Astrocyte of the spinal cord (primary cell): ENCODE measurements around the gene KATNAL1.
A peak's percentile ranks its signal among the peaks of the same experiment; 100 is the strongest.

Experiments used
- DNase-seq: peaks from one replicate; pipeline ENCODE4 v3.0.0; 2011; ENCODE audit warnings: low read depth, low spot score
- H3K4me3 ChIP-seq: 2 replicates; pipeline ENCODE4 v1.5.1; 2011; ENCODE audit warnings: low read depth, mild to moderate bottlenecking, low read length, moderate library complexity
- CTCF ChIP-seq: IDR thresholded peaks from 2 replicates; pipeline ENCODE4 v1.5.1; 2012; ENCODE audit warnings: low read depth, mild to moderate bottlenecking, low read length, inconsistent platforms
- in situ Hi-C: cut with HindIII; loops from 2 replicates; pipeline ENCODE4 v1.10.0; 2017; ENCODE audit warnings: low sequenced_read_pairs

The KATNAL1 gene

GRCh38 chr13:30339738-30340330 is 32.5 kb upstream of the KATNAL1 start:
- TF ChIP-seq CTCF, result no peak
- no peak for DNase-seq
- in situ Hi-C loops, result no loop called here
- no peak overlapping the region for H3K4me3 ChIP-seq

GRCh38 chr13:30338952-30339351 is 31.6 kb upstream of the KATNAL1 start:
- in situ Hi-C loops, result no loop called here
- TF ChIP-seq CTCF, result no peak
- no peak overlapping the region for H3K4me3 ChIP-seq
- DNase-seq, result no peak

GRCh38 chr13:30338331-30338851 is 31.0 kb upstream of the KATNAL1 start:
- DNase-seq, result no peak
- no peak for TF ChIP-seq CTCF

GRCh38 chr13:30337061-30337610 is 29.8 kb upstream of the KATNAL1 start:
- no peak for DNase-seq
- no peak for TF ChIP-seq CTCF
- H3K4me3 ChIP-seq, result no peak overlapping the region
- in situ Hi-C loops, result no loop called here

More at GRCh38 chr13:30338331-30338851, 31.0 kb upstream of the KATNAL1 start:
- no peak overlapping the region for H3K4me3 ChIP-seq
- in situ Hi-C loops, result no loop called here

- TF ChIP-seq CTCF, result peak; percentile 40
- DNase-seq, result peak; percentile 12
- in situ Hi-C loops, result no loop called here
- no peak overlapping the region for H3K4me3 ChIP-seq
Measured at GRCh38 chr13:30334663-30335386, 27.5 kb upstream of the KATNAL1 start.

GRCh38 chr13:30333616-30334015 is 26.3 kb upstream of the KATNAL1 start:
- no peak overlapping the region for H3K4me3 ChIP-seq
- no peak for TF ChIP-seq CTCF
- in situ Hi-C loops, result no loop called here
- no peak for DNase-seq
